Hepatocyte (in vitro differentiated cells): ENCODE measurements around the gene SMIM9. TPM values are rescaled to one million over a fixed set of nuclear protein-coding genes. Genes with fewer than 3 reads are reported as not detected.

Experiments
- DNase-seq: peaks from one replicate; pipeline ENCODE4 v3.0.0-alpha.2; 2016; ENCODE audit warnings: low spot score
- H2AFZ ChIP-seq: fragments of 200-600 bp; sonication (generic); 2 replicates; pipeline ENCODE4 v1.6.0; 2016; ENCODE audit warnings: antibody characterized with exemption, mild to moderate bottlenecking
- H3K27ac ChIP-seq: fragments of 200-600 bp; sonication (generic); 2 replicates; pipeline ENCODE4 v1.5.1; 2016; ENCODE audit warnings: mild to moderate bottlenecking
- H3K27me3 ChIP-seq: fragments of 200-600 bp; sonication (generic); 2 replicates; pipeline ENCODE4 v1.6.1; 2016
- H3K36me3 ChIP-seq: fragments of 200-600 bp; sonication (generic); replicated peaks from 2 replicates; pipeline ENCODE4 v1.5.1; 2016; ENCODE audit warnings: low read depth; ENCODE audit not compliant: insufficient read depth
- H3K4me1 ChIP-seq: fragments of 200-600 bp; sonication (generic); 2 replicates; pipeline ENCODE4 v1.5.1; 2016; ENCODE audit warnings: mild to moderate bottlenecking, moderate library complexity; ENCODE audit not compliant: insufficient read depth
- H3K4me2 ChIP-seq: fragments of 200-600 bp; sonication (generic); 2 replicates; pipeline ENCODE4 v1.6.0; 2016
- H3K4me3 ChIP-seq: fragments of 200-600 bp; sonication (generic); 2 replicates; pipeline ENCODE4 v1.5.1; 2016; ENCODE audit warnings: mild to moderate bottlenecking
- H3K79me2 ChIP-seq: fragments of 200-600 bp; sonication (generic); 2 replicates; pipeline ENCODE4 v1.6.0; 2017; ENCODE audit warnings: mild to moderate bottlenecking
- H3K9me2 ChIP-seq: fragments of 200-600 bp; sonication (generic); replicated peaks from 2 replicates; pipeline ENCODE4 v1.6.0; 2017; ENCODE audit warnings: mild to moderate bottlenecking; ENCODE audit not compliant: insufficient read depth
- H3K9me3 ChIP-seq: fragments of 200-600 bp; sonication (generic); 2 replicates; pipeline ENCODE4 v1.5.1; 2016; ENCODE audit warnings: low read depth, mild to moderate bottlenecking
- H4K20me1 ChIP-seq: fragments of 200-600 bp; sonication (generic); 2 replicates; pipeline ENCODE4 v1.6.0; 2016; ENCODE audit warnings: mild to moderate bottlenecking; ENCODE audit not compliant: insufficient read depth, poor library complexity, severe bottlenecking
- EZH2 ChIP-seq: fragments of 200-600 bp; sonication (generic); IDR thresholded peaks from 2 replicates; pipeline ENCODE4 v1.6.1; 2016; ENCODE audit warnings: antibody characterized with exemption, mild to moderate bottlenecking, borderline replicate concordance
- EZH2phosphoT487 ChIP-seq: fragments of 200-600 bp; sonication (generic); IDR thresholded peaks from one replicate; pipeline ENCODE4 v1.6.1; 2018; ENCODE audit warnings: antibody characterized with exemption, mild to moderate bottlenecking, low read depth, moderate library complexity; ENCODE audit not compliant: unreplicated experiment, severe bottlenecking
- WGBS: methylation state at CpG from one replicate; pipeline ENCODE4 v1.1.6; 2016; ENCODE audit warnings: low lambda C conversion rate; ENCODE audit errors: missing lambda C conversion rate; 5-methylcytosine and 5-hydroxymethylcytosine counted together
- polyA plus RNA-seq: library from polyadenylated mRNA; unstranded; fragments of >200 nt; fragmentation: Nextera tagmentation; extraction: Ambion mirVana; gene quantifications from 2 replicates; pipeline ENCODE4 v1.2.1, GENCODE V29; 2016
- total RNA-seq: library from RNA; depleted of rRNA; stranded (reverse); fragments of >200 nt; gene quantifications from 2 replicates; pipeline ENCODE4 v1.2.3, GENCODE V29; 2014
- TF ChIP-seq, protein P1 (sequence below): fragments of 200-600 bp; sonication (generic); IDR thresholded peaks from 2 replicates; pipeline ENCODE4 v1.5.1; 2016; ENCODE audit warnings: antibody characterized with exemption, mild to moderate bottlenecking; ENCODE audit not compliant: poor library complexity

The SMIM9 gene
- total and polyA plus RNA-seq, 2 experiments from 2014 or later = not detected

DNA sequence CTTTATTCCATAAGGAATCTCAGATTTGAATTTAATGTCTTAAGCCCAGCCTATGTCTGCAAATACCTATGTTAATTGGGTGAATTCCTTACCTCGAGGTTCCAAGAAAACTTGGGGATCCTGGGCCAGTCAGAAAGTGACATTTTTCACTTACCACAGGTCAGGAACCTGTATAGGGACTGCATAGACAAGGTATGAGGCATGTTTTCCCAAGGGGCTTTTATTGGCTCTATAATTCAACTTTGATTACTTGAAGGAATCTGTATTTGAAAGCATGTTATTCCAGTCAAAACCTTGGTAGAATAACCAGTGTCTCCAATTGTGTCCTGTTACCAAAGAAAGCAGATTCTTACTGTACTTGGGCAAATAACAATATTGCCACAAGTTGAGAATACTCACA, 20.7 kb downstream of the SMIM9 start:
- Histone ChIP-seq H4K20me1 (no peaks in the 10 kb centered on the region), H3K9me3 (no peaks in the 10 kb centered on the region), H2AFZ (no peak overlapping the region), H3K27me3 (no peaks in the 10 kb centered on the region), H3K79me2 (no peaks in the 10 kb centered on the region), H3K4me3 (no peak overlapping the region), H3K9me2 (no peaks in the 10 kb centered on the region), H3K27ac (no peak overlapping the region), H3K36me3 (no peaks in the 10 kb centered on the region), H3K4me1 (no peaks in the 10 kb centered on the region), H3K4me2 (no peak overlapping the region)
- no peak for DNase-seq
- 13% methylated on average over 1 of the region's 1 CpG for WGBS
- TF ChIP-seq EZH2 = no peak
- no peak for TF ChIP-seq EZH2phosphoT487
- TF ChIP-seq, protein P1, sequence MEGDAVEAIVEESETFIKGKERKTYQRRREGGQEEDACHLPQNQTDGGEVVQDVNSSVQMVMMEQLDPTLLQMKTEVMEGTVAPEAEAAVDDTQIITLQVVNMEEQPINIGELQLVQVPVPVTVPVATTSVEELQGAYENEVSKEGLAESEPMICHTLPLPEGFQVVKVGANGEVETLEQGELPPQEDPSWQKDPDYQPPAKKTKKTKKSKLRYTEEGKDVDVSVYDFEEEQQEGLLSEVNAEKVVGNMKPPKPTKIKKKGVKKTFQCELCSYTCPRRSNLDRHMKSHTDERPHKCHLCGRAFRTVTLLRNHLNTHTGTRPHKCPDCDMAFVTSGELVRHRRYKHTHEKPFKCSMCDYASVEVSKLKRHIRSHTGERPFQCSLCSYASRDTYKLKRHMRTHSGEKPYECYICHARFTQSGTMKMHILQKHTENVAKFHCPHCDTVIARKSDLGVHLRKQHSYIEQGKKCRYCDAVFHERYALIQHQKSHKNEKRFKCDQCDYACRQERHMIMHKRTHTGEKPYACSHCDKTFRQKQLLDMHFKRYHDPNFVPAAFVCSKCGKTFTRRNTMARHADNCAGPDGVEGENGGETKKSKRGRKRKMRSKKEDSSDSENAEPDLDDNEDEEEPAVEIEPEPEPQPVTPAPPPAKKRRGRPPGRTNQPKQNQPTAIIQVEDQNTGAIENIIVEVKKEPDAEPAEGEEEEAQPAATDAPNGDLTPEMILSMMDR = no peak

- H3K4me3 ChIP-seq = no peak overlapping the region
- DNase-seq = no peak
- H3K9me3 ChIP-seq = no peaks in the 10 kb centered on the region
- H3K9me2 ChIP-seq = no peaks in the 10 kb centered on the region
- TF ChIP-seq EZH2 (no peak), EZH2phosphoT487 (no peak)
- TF ChIP-seq, protein P1 = no peak
- no peak overlapping the region for H3K4me2 ChIP-seq
- no peaks in the 10 kb centered on the region for H3K4me1 ChIP-seq
- no peaks in the 10 kb centered on the region for H3K79me2 ChIP-seq
- no peaks in the 10 kb centered on the region for H3K27me3 ChIP-seq
- no peaks in the 10 kb centered on the region for H3K36me3 ChIP-seq
- no peak overlapping the region for H2AFZ ChIP-seq
- H3K27ac ChIP-seq = no peak overlapping the region
- WGBS = 58% methylated on average over 2 of the region's 2 CpGs
- H4K20me1 ChIP-seq = no peaks in the 10 kb centered on the region
Observed at GRCh38 chrX:154812341-154813101, 21.9 kb downstream of the SMIM9 start.

DNA sequence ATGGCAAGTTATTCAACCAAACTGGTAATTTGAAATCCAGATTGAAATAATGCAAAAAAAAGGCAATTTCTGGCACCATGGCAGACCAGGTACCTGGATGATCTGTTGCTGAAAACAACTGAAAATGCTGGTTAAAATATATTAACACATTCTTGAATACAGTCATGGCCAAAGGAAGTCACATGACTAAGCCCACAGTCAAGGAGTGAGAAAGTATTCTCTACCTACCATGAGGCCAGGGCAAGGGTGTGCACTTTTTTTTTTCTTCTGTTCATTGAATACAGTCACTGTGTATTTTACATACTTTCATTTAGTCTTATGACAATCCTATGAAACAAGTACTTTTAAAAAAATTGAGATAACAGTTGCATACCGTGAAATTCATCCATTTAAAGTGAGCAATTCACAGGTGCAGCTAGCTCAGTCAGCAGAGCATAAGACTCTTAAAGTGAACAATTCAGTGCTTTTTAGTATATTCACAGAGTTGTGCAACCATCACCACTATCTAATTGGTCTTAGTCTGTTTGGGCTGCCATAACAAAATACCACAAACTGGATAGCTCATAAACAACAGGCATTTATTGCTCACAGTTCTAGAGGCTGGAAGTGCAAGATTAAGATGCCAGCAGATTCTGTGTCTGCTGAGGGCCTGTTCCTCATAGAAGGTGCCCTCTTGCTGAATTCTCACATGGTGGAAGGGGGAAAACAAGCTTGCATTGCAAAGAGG, 24.4 kb downstream of the SMIM9 start:
- 77% methylated on average over 1 of the region's 1 CpG for WGBS
- no peak for DNase-seq

More for the DNA sequence above, 24.4 kb downstream of the SMIM9 start:
- Histone ChIP-seq H4K20me1 (no peaks in the 10 kb centered on the region), H3K36me3 (no peaks in the 10 kb centered on the region), H3K4me2 (no peak overlapping the region), H3K4me1 (no peaks in the 10 kb centered on the region), H3K27ac (no peak overlapping the region), H3K9me3 (no peaks in the 10 kb centered on the region), H3K79me2 (no peaks in the 10 kb centered on the region), H3K4me3 (no peak overlapping the region), H3K27me3 (no peaks in the 10 kb centered on the region), H2AFZ (no peak overlapping the region), H3K9me2 (no peaks in the 10 kb centered on the region)
- TF ChIP-seq, protein P1 = no peak
- TF ChIP-seq EZH2 (no peak), EZH2phosphoT487 (no peak)
